ENCODE results near the gene SFXN3.

SFXN3 gene

GRCh38 chr10:101060036-101060950, 29.3 kb downstream of the SFXN3 start:
- DNase-seq (ENCODE audit: low read depth): peak; percentile 84

GRCh38 chr10:101060951-101061623, 30.1 kb downstream of the SFXN3 start:
- peak; percentile 97 for DNase-seq (ENCODE audit: low read depth)

- no peak for DNase-seq (ENCODE audit: low read depth)
Measured at GRCh38 chr10:101061624-101062231, 30.7 kb downstream of the SFXN3 start, which contains the start of gene KAZALD1. TSS of gene KAZALD1 (plus strand) at chr10:101061989. CDS start at chr10:101062593, 604 bp downstream.

- DNase-seq (ENCODE audit: low read depth): peak; percentile 56
Measured at GRCh38 chr10:101062232-101063049, 31.4 kb downstream of the SFXN3 start.

- DNase-seq (ENCODE audit: low read depth): no peak
Measured at GRCh38 chr10:101063050-101063525, 32.1 kb downstream of the SFXN3 start.

GRCh38 chr10:101063548-101064414, 32.7 kb downstream of the SFXN3 start:
- no peak for DNase-seq (ENCODE audit: low read depth)

- DNase-seq (ENCODE audit: low read depth): no peak
Measured at GRCh38 chr10:101064415-101065030, 33.5 kb downstream of the SFXN3 start.

GRCh38 chr10:101065481-101066145, 34.6 kb downstream of the SFXN3 start:
- no peak for DNase-seq (ENCODE audit: low read depth)

GRCh38 chr10:101066146-101066895, 35.3 kb downstream of the SFXN3 start:
- DNase-seq (ENCODE audit: low read depth): peak; percentile 70

GRCh38 chr10:101066896-101067355, 35.9 kb downstream of the SFXN3 start:
- no peak for DNase-seq (ENCODE audit: low read depth)

- DNase-seq (ENCODE audit: low read depth): peak; percentile 78
Measured at GRCh38 chr10:101067356-101068083, 36.5 kb downstream of the SFXN3 start.

GRCh38 chr10:101069441-101069840, 38.4 kb downstream of the SFXN3 start:
- DNase-seq (ENCODE audit: low read depth): no peak

GRCh38 chr10:101070098-101070497, 39.1 kb downstream of the SFXN3 start:
- DNase-seq (ENCODE audit: low read depth): no peak

GRCh38 chr10:101071267-101071884, 40.3 kb downstream of the SFXN3 start:
- DNase-seq (ENCODE audit: low read depth): no peak

GRCh38 chr10:101071885-101072433, 40.9 kb downstream of the SFXN3 start:
- DNase-seq (ENCODE audit: low read depth): no peak

GRCh38 chr10:101072923-101073322, 41.9 kb downstream of the SFXN3 start:
- DNase-seq (ENCODE audit: low read depth): no peak

GRCh38 chr10:101073631-101074030, 42.6 kb downstream of the SFXN3 start:
- no peak for DNase-seq (ENCODE audit: low read depth)
